Measurements from ENCODE around the gene STAT3.
A peak's percentile ranks its signal among the peaks of the same experiment; 100 is the strongest.

Gene STAT3

DNA sequence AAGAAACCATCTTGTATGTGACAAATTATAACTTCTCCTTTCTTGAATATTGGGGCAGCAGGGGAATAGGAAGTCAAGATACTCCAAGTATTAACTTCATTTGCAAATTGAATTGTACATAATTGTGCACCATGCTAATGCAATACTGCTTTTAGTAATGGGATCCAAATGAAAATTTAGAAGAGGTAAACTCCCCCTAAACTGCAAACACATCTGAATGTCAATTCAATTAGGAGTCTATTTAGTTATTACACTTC is 116.5 kb downstream of the STAT3 start:
- TF ChIP-seq MYC (IDR thresholded peaks at IDR 0.05; ENCODE audit: low read depth, low read length) = no peak
- TF ChIP-seq MAX (IDR thresholded peaks at IDR 0.05; ENCODE audit: low read depth, low read length) = no peak
- TF ChIP-seq, protein P1, sequence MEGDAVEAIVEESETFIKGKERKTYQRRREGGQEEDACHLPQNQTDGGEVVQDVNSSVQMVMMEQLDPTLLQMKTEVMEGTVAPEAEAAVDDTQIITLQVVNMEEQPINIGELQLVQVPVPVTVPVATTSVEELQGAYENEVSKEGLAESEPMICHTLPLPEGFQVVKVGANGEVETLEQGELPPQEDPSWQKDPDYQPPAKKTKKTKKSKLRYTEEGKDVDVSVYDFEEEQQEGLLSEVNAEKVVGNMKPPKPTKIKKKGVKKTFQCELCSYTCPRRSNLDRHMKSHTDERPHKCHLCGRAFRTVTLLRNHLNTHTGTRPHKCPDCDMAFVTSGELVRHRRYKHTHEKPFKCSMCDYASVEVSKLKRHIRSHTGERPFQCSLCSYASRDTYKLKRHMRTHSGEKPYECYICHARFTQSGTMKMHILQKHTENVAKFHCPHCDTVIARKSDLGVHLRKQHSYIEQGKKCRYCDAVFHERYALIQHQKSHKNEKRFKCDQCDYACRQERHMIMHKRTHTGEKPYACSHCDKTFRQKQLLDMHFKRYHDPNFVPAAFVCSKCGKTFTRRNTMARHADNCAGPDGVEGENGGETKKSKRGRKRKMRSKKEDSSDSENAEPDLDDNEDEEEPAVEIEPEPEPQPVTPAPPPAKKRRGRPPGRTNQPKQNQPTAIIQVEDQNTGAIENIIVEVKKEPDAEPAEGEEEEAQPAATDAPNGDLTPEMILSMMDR (IDR thresholded peaks at IDR 0.05; ENCODE audit: low read depth, low read length) = no peak
- no peak for TF ChIP-seq POLR2A (IDR thresholded peaks at IDR 0.05; ENCODE audit: extremely low read depth, insufficient read length)
- peak; percentile 23 for DNase-seq (ENCODE audit: low read depth)
- no peak overlapping the region for H3K4me3 ChIP-seq (ENCODE audit: low read depth, low read length)

DNA sequence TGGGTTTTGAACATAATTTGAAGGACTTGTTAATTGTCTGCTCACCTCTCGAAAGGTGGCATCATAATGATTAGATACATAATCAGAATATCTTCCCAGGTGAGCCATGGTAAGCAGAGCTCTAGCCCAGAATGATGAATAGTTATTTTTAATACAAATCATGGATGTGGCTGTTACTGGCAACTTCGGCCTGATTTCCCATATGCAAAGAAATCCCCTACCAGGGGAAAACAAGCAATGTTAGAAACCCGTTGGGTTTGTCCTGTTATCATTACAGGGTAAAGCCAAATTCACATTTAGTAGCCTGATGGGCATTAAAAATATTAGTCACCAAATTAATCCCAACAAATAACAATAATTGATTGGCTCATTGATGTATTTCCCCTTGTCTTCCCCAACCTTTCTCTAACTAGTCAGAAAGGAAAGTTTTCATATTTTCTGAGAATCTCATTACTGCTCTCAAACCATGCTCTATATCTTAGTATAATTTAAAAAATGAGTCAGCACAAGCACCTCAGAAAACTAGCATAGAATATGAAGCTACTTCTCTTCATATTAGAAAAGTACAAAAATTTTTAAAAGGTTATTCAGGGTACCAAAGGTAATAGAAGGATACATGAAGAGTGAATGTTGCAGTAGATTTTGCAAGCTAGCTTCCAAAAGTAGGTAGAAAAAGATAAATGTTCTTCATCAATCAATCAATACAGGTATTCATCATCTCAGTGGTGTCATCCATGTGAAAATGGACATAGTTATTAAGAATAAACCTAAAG is 117.0 kb downstream of the STAT3 start:
- TF ChIP-seq MAX (IDR thresholded peaks at IDR 0.05; ENCODE audit: low read depth, low read length) = no peak
- TF ChIP-seq MYC (IDR thresholded peaks at IDR 0.05; ENCODE audit: low read depth, low read length) = no peak
- TF ChIP-seq POLR2A (IDR thresholded peaks at IDR 0.05; ENCODE audit: extremely low read depth, insufficient read length) = no peak
- TF ChIP-seq, protein P1 (IDR thresholded peaks at IDR 0.05; ENCODE audit: low read depth, low read length) = no peak
- no peak for DNase-seq (ENCODE audit: low read depth)
- H3K4me3 ChIP-seq (ENCODE audit: low read depth, low read length) = no peak overlapping the region

DNA sequence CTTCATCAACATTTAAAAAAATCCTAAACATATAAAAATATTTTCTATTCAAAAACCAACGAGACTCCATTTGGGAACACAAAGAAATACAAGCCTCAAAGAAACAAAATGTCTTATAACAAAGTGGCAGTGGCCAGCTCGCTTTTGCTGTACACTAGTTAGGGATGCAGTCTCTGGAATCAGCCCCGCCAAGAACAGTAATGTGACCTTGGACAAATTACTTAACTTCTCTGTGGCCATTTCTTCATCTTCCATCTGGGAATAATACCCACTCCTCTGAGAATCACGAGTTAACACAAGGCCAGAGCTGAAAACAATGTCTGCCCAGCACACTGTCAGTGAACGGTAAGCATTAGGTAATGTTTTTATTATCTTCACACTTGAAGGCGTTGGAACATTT is 117.6 kb downstream of the STAT3 start:
- TF ChIP-seq POLR2A (IDR thresholded peaks at IDR 0.05; ENCODE audit: extremely low read depth, insufficient read length) = no peak
- TF ChIP-seq MAX (IDR thresholded peaks at IDR 0.05; ENCODE audit: low read depth, low read length) = no peak
- TF ChIP-seq, protein P1 (IDR thresholded peaks at IDR 0.05; ENCODE audit: low read depth, low read length) = no peak
- no peak for TF ChIP-seq MYC (IDR thresholded peaks at IDR 0.05; ENCODE audit: low read depth, low read length)
- DNase-seq (ENCODE audit: low read depth) = no peak
- H3K4me3 ChIP-seq (ENCODE audit: low read depth, low read length) = no peak overlapping the region

GRCh38 chr17:42270170-42270535 is 118.1 kb downstream of the STAT3 start:
- TF ChIP-seq MAX (IDR thresholded peaks at IDR 0.05; ENCODE audit: low read depth, low read length) (no peak), MYC (IDR thresholded peaks at IDR 0.05; ENCODE audit: low read depth, low read length) (no peak), POLR2A (IDR thresholded peaks at IDR 0.05; ENCODE audit: extremely low read depth, insufficient read length) (no peak)
- TF ChIP-seq, protein P1 (IDR thresholded peaks at IDR 0.05; ENCODE audit: low read depth, low read length) = no peak
- H3K4me3 ChIP-seq (ENCODE audit: low read depth, low read length) = no peak overlapping the region
- no peak for DNase-seq (ENCODE audit: low read depth)

GRCh38 chr17:42268236-42268635 is 120.0 kb downstream of the STAT3 start:
- TF ChIP-seq POLR2A (IDR thresholded peaks at IDR 0.05; ENCODE audit: extremely low read depth, insufficient read length) = no peak
- TF ChIP-seq MAX (IDR thresholded peaks at IDR 0.05; ENCODE audit: low read depth, low read length) = no peak
- TF ChIP-seq, protein P1 (IDR thresholded peaks at IDR 0.05; ENCODE audit: low read depth, low read length) = no peak
- no peak for TF ChIP-seq MYC (IDR thresholded peaks at IDR 0.05; ENCODE audit: low read depth, low read length)
- no peak overlapping the region for H3K4me3 ChIP-seq (ENCODE audit: low read depth, low read length)
- DNase-seq (ENCODE audit: low read depth) = no peak
